Sigmoid colon (tissue), 7 donors: ENCODE results near the gene GRID1. TPM values are rescaled to one million over a fixed set of nuclear protein-coding genes. Genes with fewer than 3 reads are reported as not detected.
A peak's percentile ranks its signal among the peaks of the same experiment; 100 is the strongest.

Source experiments
- DNase-seq: peaks from one replicate; pipeline ENCODE4 v3.0.0-alpha.2; 2019
- H3K27ac ChIP-seq, 4 donors: fragments of 200-600 bp; sonication (generic); one replicate each; pipeline ENCODE4 v1.5.1; 2016 to 2019; ENCODE audit warnings: mild to moderate bottlenecking in 1 of 4
- H3K27me3 ChIP-seq, 3 donors: fragments of 200-600 bp; sonication (generic); one replicate each; pipeline ENCODE4 v1.5.1; 2019; ENCODE audit warnings: mild to moderate bottlenecking in 1 of 3
- H3K36me3 ChIP-seq, 4 donors: fragments of 200-600 bp; sonication (generic); one replicate each; pipeline ENCODE4 v1.5.1; 2016 to 2019
- H3K4me1 ChIP-seq, 4 donors: fragments of 200-600 bp; sonication (generic); one replicate each; pipeline ENCODE4 v1.5.1; 2017 to 2019
- H3K4me3 ChIP-seq, 4 donors: fragments of 200-600 bp; sonication (generic); one replicate each; pipeline ENCODE4 v1.5.1; 2017 to 2019; ENCODE audit warnings: mild to moderate bottlenecking in 2 of 4, moderate library complexity in 1 of 4
- H3K9me3 ChIP-seq, 4 donors: fragments of 200-600 bp in 3 of 4; sonication (generic) in 3 of 4; one replicate each; pipeline versions ENCODE4 v1.5.1 to v1.6.1; 2013 to 2019
- EP300 ChIP-seq, 4 donors: sonication (generic); formaldehyde crosslinking; IDR thresholded peaks; one replicate each; pipeline ENCODE4 v1.6.1; 2017; ENCODE audit warnings: antibody characterized with exemption in 4 of 4
- POLR2A ChIP-seq, 2 donors: fragments of 450-650 bp; IDR thresholded peaks; one replicate each; pipeline ENCODE4 v1.6.1; 2016; ENCODE audit warnings: antibody characterized with exemption in 2 of 2, mild to moderate bottlenecking in 2 of 2, moderate library complexity in 2 of 2
- POLR2AphosphoS5 ChIP-seq, 4 donors: sonication (generic); formaldehyde crosslinking; IDR thresholded peaks; one replicate each; pipeline ENCODE4 v1.6.1; 2017; ENCODE audit warnings: antibody characterized with exemption in 4 of 4
- WGBS, 2 donors: extraction: QIAGEN DNeasy Blood & Tissue Kit; methylation state at CpG; one replicate each; pipeline ENCODE4 v1.1.7; 2013; 5-methylcytosine and 5-hydroxymethylcytosine counted together
- intact Hi-C: fragments of 100-400 bp; cut with DNase I; formaldehyde crosslinking; loops from one replicate; pipeline ENCODE4 v1.15.1; 2023
- polyA plus RNA-seq, 3 donors: library from polyadenylated mRNA; stranded (reverse); fragments of 200-250 nt; gene quantifications; one replicate each; pipeline ENCODE4 v1.2.3, GENCODE V29; 2013
- total RNA-seq, 4 donors: library from RNA; depleted of rRNA; stranded (reverse); fragments of >200 nt; gene quantifications; one replicate each; pipeline ENCODE4 v1.1.0, GENCODE V29; 2016
- TF ChIP-seq, protein P1 (sequence below), 4 experiments: fragments of 450-650 bp in 3 of 4; fragments of 200-600 bp in 1 of 4; IDR thresholded peaks; one replicate each; pipeline ENCODE4 v1.5.1; 2016 to 2019; ENCODE audit warnings: antibody characterized with exemption in 4 of 4, mild to moderate bottlenecking in 3 of 4, moderate library complexity in 2 of 4
- donor health status: healthy with polysubstance abuse.
- donor health status: Bipolar disorder and iron deficiency.
- donor health status: healthy.

GRID1 gene
- total and polyA plus RNA-seq, 7 donors = 0.66 to 4.7 (median 1.1) TPM; not detected in 2

DNA sequence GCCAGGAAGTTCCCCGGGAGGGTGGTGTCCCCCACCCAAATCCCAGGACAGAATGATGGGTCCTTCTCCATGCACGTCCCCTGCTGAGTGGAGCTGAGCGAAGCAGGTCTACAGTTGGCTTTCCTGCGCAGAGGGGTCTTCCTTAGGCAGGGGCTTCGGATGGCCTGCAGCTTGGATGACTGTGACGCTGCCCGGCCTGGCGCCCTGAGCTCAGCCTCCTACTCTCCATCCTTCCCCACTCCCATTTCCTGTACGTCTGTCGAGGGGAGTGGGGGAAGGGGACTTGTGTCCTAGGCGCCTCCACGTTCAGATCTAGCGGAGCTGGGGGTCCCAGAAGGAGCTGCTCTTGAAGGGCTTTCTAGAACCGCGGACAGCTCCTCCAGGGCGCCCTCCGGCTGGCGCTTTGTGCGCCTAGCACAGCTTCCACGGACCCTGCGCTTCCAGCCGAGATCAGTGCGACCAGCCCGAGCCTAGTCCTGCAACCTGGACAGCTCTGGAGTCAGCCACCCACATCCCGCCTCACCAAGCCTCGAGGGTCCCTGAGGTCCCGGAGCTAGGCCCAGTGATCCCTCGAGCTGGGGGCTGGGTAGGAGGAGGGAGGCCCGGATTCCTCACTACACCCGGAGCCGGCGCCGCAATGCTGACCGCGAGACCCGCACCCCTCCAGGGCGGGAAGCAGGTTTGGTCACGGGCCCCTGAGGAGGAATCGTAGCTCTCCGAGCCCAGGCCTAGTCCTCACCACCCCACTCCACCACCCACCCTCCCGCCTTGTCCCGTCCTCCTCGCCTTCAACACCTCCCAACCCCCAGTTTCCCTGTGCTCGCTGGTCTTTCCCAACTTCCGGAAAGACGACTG lies 1.9 kb downstream of the GRID1 start:
- intact Hi-C loops = loop anchor here (10.0 kb wide), 1 partner anchor 570 kb away; no protein-coding TSS in a partner anchor
- peak; percentile 61 for DNase-seq
- TF ChIP-seq POLR2AphosphoS5 (IDR thresholded peaks at IDR 0.05) (no peak), EP300 (IDR thresholded peaks at IDR 0.05) (no peak), POLR2A (IDR thresholded peaks at IDR 0.05) (no peak)
- TF ChIP-seq, protein P1, sequence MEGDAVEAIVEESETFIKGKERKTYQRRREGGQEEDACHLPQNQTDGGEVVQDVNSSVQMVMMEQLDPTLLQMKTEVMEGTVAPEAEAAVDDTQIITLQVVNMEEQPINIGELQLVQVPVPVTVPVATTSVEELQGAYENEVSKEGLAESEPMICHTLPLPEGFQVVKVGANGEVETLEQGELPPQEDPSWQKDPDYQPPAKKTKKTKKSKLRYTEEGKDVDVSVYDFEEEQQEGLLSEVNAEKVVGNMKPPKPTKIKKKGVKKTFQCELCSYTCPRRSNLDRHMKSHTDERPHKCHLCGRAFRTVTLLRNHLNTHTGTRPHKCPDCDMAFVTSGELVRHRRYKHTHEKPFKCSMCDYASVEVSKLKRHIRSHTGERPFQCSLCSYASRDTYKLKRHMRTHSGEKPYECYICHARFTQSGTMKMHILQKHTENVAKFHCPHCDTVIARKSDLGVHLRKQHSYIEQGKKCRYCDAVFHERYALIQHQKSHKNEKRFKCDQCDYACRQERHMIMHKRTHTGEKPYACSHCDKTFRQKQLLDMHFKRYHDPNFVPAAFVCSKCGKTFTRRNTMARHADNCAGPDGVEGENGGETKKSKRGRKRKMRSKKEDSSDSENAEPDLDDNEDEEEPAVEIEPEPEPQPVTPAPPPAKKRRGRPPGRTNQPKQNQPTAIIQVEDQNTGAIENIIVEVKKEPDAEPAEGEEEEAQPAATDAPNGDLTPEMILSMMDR (IDR thresholded peaks at IDR 0.05) = no peak
- WGBS, 2 donors = 9 to 13% methylated on average over 46 of the region's 46 CpGs
- H3K27ac ChIP-seq = no peak overlapping the region
- no peaks in the 10 kb centered on the region for H3K9me3 ChIP-seq
- peaks cover 0 to 49% (median 39%) of the 10 kb centered on the region in 4 donors for H3K4me1 ChIP-seq
- H3K4me3 ChIP-seq = peak overlapping the region in 3 of 4 donors; percentile 38 to 64 (median 64)
- no peaks in the 10 kb centered on the region for H3K36me3 ChIP-seq
- peaks cover 28 to 65% (median 55%) of the 10 kb centered on the region in 3 donors for H3K27me3 ChIP-seq

DNA sequence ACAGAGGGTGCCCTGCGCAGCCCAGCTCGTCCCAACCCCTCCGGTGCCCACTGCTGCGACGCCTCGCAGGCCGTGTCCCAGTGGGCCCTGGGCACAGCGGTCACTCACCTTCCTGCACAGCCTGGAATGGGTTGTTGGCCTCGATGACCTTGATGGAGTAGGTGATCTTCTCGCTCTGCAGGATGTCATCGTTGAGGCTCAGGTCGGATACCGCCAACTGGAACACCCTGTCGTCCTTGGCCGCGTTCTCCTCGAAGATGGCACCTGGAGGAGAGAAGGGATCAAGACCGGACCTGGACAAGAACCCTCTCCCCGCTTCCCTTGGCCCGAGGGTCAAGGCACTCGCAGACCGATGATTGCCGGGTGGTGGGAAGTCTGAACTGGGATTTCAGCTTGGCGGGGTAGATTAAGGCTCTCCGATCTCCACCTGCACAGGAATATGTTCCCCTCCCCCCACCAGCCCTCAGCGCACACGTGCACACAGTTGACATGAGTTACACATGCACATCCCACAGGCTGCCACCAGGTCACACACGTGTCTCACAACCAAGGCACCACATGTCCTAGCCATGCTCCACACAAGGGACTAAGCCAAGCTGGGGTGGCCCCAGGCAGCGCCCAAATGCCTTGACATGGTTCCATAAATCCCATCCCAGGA lies 2.6 kb downstream of the GRID1 start:
- Histone ChIP-seq H3K9me3 (no peaks in the 10 kb centered on the region), H3K4me1 (peaks cover 0 to 49% (median 39%) of the 10 kb centered on the region in 4 donors), H3K4me3 (peak overlapping the region in 2 of 4 donors; percentile 26 to 35), H3K36me3 (no peaks in the 10 kb centered on the region), H3K27ac (no peak overlapping the region), H3K27me3 (peaks cover 28 to 58% (median 49%) of the 10 kb centered on the region in 3 donors)
- DNase-seq = peak; percentile 57
- no peak for TF ChIP-seq POLR2AphosphoS5 (IDR thresholded peaks at IDR 0.05)
- TF ChIP-seq POLR2A (IDR thresholded peaks at IDR 0.05) = no peak
- TF ChIP-seq, protein P1 (IDR thresholded peaks at IDR 0.05) = no peak
- TF ChIP-seq EP300 (IDR thresholded peaks at IDR 0.05) = no peak
- intact Hi-C loops = loop anchor here (10.0 kb wide), 1 partner anchor 569 kb away; no protein-coding TSS in a partner anchor
- WGBS, 2 donors = 27 to 29% methylated on average over 29 of the region's 29 CpGs

DNA sequence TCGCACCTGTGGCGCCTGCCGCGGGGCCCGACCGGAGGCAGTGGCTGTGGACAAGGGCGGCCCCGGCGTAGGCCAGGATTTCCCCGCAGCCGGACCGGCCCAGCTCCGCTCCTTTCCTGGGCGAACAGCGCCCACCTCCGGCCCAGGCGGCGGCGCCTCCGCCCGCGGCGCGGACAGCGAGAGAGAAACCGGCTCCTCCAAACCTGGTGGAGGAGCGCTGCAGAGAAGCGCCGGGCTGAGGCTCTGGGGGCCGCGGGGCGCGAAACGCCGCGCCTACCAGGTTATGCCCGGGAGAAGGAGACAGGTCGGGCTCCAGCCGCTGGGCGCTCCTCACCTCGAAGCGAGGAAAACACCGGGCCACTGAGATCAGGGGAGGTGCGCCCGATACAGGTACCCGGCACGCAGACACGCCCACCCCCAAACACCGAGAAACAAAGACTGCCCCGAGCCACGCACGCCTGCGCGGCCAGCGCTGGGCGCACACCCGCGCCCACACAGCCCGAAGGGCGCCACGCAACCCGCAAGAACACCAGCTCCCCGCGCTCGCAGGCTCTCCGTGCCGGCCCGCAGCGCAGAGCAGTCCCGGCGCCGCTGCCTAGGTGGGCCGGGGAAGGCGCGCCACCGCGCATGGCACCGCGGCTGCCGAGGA lies 3.3 kb downstream of the GRID1 start:
- no peaks in the 10 kb centered on the region for H3K9me3 ChIP-seq
- WGBS, 2 donors = 11 to 15% methylated on average over 80 of the region's 80 CpGs
- no peak for TF ChIP-seq POLR2AphosphoS5 (IDR thresholded peaks at IDR 0.05)
- TF ChIP-seq, protein P1 (IDR thresholded peaks at IDR 0.05) = peak in 2 of 4 experiments; percentile 30 to 31
- peaks cover 28 to 51% (median 42%) of the 10 kb centered on the region in 3 donors for H3K27me3 ChIP-seq
- intact Hi-C loops = loop anchor here (10.0 kb wide), 1 partner anchor 569 kb away; no protein-coding TSS in a partner anchor
- no peaks in the 10 kb centered on the region for H3K36me3 ChIP-seq
- no peak overlapping the region for H3K27ac ChIP-seq
- peaks cover 0 to 49% (median 39%) of the 10 kb centered on the region in 4 donors for H3K4me1 ChIP-seq
- peak; percentile 62 for DNase-seq
- H3K4me3 ChIP-seq = peak overlapping the region in 3 of 4 donors; percentile 12 to 35 (median 26)

DNA sequence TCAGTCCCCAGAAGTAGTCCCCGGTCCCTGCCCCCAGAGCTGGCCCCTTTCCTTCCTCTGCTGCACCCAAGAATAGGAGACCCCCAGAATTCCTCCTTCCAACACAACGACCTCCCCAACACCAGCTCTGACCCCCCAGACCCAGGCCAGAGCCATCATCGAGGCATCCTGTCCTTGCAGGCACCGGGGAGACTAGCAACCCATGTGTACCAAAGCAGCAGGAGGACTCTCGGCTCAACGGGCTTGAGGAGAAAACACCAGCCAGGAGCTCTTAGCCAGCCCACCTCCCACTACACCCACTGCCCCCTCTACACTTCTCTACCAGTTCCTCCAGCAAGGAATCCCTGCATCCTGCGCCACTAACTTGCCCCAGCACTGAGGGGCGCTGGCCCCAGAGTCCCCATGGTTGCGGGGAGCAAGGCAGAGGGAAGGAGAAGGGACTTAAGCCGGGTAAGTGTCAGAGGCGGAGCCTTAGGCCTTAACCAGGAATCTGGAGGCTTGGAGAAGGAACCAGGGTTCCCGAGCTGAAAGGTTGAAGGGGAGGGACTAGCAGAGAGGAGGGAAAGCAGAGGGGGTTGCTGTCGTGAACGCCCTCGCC lies 3.9 kb downstream of the GRID1 start:
- 44 to 47% methylated on average over 15 of the region's 15 CpGs for WGBS, 2 donors
- Histone ChIP-seq H3K27ac (no peak overlapping the region), H3K4me1 (peaks cover 0 to 49% (median 38%) of the 10 kb centered on the region in 4 donors), H3K36me3 (no peaks in the 10 kb centered on the region), H3K9me3 (no peaks in the 10 kb centered on the region), H3K4me3 (peak overlapping the region in 1 of 4 donors; percentile 26), H3K27me3 (peaks cover 24 to 46% (median 37%) of the 10 kb centered on the region in 3 donors)
- DNase-seq = peak; percentile 54
- TF ChIP-seq POLR2AphosphoS5 (IDR thresholded peaks at IDR 0.05) = no peak
- TF ChIP-seq POLR2A (IDR thresholded peaks at IDR 0.05) = no peak
- TF ChIP-seq, protein P1 (IDR thresholded peaks at IDR 0.05) = no peak
- no peak for TF ChIP-seq EP300 (IDR thresholded peaks at IDR 0.05)
- intact Hi-C loops = loop anchor here (10.0 kb wide), 1 partner anchor 568 kb away; no protein-coding TSS in a partner anchor
